Umbilical cord (tissue), 2 donors: ENCODE data around the gene CLIC6. TPM values are rescaled to one million over a fixed set of nuclear protein-coding genes. Genes with fewer than 3 reads are reported as not detected.

Experiments used
- DNase-seq: peaks from one replicate; pipeline ENCODE4 v3.0.0-alpha.2; 2015; ENCODE audit warnings: low spot score
- total RNA-seq: library from RNA; depleted of rRNA; stranded (reverse); fragments of >200 nt; gene quantifications from one replicate; pipeline ENCODE4 v1.2.3, GENCODE V29; 2014; ENCODE audit warnings: low replicate concordance; ENCODE audit not compliant: insufficient read depth

CLIC6 gene
- total RNA-seq, 1 donor from 2014 or later, result 0.96 TPM

GRCh38 chr21:34766862-34767261, 98.1 kb downstream of the CLIC6 start:
- no peak for DNase-seq

Other genes with a start within 250 kb of the CLIC6 start
- not detected for gene SMIM34, start 245.0 kb upstream of the CLIC6 start, total RNA-seq
- 0.72 TPM for gene KCNE1, start 156.8 kb upstream of the CLIC6 start, total RNA-seq
- 90.5 TPM for gene RCAN1, start 53.9 kb upstream of the CLIC6 start, total RNA-seq